OCI-LY3 (cell line): ENCODE measurements around the gene ADH4.

ENCODE experiments used
- EZH2phosphoT487 ChIP-seq: fragments of 200-600 bp; shearing (Covaris generic); IDR thresholded peaks from 2 replicates; pipeline ENCODE4 v1.6.1; 2018; ENCODE audit warnings: antibody characterized with exemption, mixed run types, low read depth
- TF ChIP-seq, protein P1 (sequence below): fragments of 200-600, 300-600 bp; sonication (generic); IDR thresholded peaks from 2 replicates; pipeline ENCODE4 v1.5.1; 2014; ENCODE audit warnings: antibody characterized with exemption, low read length, low read depth

DNA sequence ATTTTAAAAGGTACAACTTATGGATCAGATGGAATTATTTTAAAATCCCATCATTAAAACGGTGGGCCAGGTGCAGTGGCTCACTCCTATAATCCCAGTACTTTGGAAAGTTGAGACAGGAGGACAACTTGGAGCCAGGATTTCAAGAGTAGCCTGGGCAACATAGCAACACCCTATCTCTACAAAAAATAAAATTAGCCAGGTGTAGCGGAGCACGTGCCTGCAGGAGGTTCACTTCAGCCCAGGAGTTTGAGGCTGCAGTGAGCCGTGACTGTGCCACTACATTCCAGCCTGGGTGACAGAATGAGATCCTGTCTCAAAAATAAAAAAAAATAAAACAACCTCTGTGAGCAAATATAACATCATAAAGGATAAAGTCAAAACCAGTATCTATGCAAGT lies 66.9 kb downstream of the ADH4 start:
- TF ChIP-seq EZH2phosphoT487: no peak
- TF ChIP-seq, protein P1, sequence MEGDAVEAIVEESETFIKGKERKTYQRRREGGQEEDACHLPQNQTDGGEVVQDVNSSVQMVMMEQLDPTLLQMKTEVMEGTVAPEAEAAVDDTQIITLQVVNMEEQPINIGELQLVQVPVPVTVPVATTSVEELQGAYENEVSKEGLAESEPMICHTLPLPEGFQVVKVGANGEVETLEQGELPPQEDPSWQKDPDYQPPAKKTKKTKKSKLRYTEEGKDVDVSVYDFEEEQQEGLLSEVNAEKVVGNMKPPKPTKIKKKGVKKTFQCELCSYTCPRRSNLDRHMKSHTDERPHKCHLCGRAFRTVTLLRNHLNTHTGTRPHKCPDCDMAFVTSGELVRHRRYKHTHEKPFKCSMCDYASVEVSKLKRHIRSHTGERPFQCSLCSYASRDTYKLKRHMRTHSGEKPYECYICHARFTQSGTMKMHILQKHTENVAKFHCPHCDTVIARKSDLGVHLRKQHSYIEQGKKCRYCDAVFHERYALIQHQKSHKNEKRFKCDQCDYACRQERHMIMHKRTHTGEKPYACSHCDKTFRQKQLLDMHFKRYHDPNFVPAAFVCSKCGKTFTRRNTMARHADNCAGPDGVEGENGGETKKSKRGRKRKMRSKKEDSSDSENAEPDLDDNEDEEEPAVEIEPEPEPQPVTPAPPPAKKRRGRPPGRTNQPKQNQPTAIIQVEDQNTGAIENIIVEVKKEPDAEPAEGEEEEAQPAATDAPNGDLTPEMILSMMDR: no peak
